ENCODE measurements around the gene PIAS3.
"Not testable (repeated sequence)": the region's sequence is repeated elsewhere in the genome, so short reads cannot be mapped to it uniquely, and the experiment has no call there.

The PIAS3 gene

DNA sequence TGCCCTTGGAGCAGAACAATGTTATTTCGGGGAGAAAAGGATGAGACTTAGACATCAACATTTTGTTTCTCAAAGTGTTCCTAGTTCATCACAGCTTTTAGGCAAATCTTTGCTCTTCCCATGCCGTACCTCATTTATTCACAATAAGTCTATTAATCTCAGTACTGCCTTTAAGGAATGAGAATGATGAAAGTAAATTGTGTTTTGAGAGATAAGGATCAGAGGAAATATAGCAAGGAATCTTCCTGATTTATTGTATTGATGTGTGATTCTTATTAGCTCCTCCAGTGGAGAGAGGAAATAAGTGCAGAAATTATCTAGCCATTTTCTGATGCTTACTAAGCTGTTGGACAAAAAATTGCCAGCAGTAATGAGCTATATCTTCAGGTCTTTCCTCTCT, 32.9 kb downstream of the PIAS3 start:
- H3K4me3 ChIP-seq (ENCODE audit: low read depth, low read length): peak overlapping the region; percentile 99
- TF ChIP-seq, protein P1, sequence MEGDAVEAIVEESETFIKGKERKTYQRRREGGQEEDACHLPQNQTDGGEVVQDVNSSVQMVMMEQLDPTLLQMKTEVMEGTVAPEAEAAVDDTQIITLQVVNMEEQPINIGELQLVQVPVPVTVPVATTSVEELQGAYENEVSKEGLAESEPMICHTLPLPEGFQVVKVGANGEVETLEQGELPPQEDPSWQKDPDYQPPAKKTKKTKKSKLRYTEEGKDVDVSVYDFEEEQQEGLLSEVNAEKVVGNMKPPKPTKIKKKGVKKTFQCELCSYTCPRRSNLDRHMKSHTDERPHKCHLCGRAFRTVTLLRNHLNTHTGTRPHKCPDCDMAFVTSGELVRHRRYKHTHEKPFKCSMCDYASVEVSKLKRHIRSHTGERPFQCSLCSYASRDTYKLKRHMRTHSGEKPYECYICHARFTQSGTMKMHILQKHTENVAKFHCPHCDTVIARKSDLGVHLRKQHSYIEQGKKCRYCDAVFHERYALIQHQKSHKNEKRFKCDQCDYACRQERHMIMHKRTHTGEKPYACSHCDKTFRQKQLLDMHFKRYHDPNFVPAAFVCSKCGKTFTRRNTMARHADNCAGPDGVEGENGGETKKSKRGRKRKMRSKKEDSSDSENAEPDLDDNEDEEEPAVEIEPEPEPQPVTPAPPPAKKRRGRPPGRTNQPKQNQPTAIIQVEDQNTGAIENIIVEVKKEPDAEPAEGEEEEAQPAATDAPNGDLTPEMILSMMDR (IDR thresholded peaks at IDR 0.05; ENCODE audit: low read depth, low read length): no peak
- TF ChIP-seq POLR2A (IDR thresholded peaks at IDR 0.05; ENCODE audit: extremely low read depth, insufficient read length): no peak
- TF ChIP-seq MYC (IDR thresholded peaks at IDR 0.05; ENCODE audit: low read depth, low read length): no peak
- TF ChIP-seq, protein P2, sequence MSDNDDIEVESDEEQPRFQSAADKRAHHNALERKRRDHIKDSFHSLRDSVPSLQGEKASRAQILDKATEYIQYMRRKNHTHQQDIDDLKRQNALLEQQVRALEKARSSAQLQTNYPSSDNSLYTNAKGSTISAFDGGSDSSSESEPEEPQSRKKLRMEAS (IDR thresholded peaks at IDR 0.05; ENCODE audit: low read depth, low read length): no peak
- DNase-seq (ENCODE audit: low read depth): no peak

DNA sequence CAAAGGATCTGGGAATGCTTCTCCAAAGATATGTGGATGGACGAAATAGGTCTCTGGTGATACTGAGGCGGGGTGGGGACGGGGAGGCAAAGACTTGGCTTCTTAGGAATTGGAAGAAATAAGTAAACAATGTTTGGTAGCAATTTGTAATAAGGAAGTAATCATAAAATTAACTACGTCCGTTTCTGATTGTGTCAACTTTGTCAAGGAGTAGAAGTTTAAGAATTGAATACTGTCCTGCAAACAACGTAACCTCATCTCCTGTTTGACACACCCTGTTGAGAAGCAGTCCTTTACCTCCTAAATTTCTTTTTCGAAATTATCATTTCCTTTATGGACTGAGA, 34.4 kb downstream of the PIAS3 start:
- no peak for TF ChIP-seq MYC (IDR thresholded peaks at IDR 0.05; ENCODE audit: low read depth, low read length)
- TF ChIP-seq, protein P2 (IDR thresholded peaks at IDR 0.05; ENCODE audit: low read depth, low read length): no peak
- TF ChIP-seq, protein P1 (IDR thresholded peaks at IDR 0.05; ENCODE audit: low read depth, low read length): no peak
- DNase-seq (ENCODE audit: low read depth): no peak
- H3K4me3 ChIP-seq (ENCODE audit: low read depth, low read length): peak overlapping the region; percentile 99

DNA sequence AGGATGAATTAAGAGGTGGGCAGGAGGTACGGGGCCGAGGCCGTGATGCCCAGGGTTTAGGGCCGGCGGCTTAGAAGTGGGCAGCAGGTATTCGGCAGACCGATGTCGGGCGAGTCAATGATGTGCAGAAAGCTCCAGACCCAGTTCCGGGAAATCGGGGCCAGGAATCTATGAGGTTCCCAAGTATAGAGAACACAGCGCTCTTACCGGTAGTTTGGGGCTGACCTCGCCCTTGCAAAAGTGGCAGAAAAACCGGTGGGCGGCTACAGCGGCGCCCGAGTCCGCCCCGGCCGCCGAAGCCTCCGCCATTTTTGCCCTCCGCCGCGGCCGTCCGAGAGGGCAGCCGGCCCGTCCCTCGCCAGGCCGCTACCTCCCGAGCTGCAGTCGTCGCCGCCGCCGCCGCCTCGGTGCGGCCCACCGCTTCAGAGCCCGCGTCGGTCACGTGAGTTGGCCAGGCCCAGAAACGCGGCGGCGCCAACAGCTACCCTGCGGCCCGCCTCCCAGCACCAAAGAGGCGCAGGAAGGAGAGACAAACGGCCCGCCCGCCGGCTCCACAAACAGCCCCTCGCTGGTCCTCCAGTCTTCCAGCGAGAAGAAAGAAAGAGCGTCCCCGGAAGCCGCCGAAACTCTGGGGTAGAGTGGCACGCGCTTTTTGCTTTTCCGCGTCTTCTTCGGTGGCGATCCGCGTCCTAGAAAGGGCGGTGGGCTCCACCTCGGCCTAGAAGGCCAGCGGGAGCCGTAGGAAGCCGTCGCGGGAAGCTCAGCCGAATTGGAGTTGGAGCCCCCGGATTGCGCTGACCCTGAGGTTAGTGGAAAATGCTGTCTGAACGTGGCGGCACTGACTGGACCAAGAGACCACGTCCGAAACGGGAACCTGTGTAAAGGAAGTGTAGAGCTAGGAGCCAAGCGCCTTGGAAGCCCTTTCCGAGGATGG, 35.0 kb downstream of the PIAS3 start, which contains the start of the genes POLR3C and RNF115:
Gene POLR3C, plus strand, starts transcription at position 636 of the 934 bp plus-strand sequence. CDS start 1,577 bp downstream, outside the sequence.
Gene RNF115, minus strand, starts transcription at position 531 of the 934 bp plus-strand sequence. Its CDS starts 222 bp downstream, at position 309.
- DNase-seq (ENCODE audit: low read depth): peak; percentile 95
- H3K4me3 ChIP-seq (ENCODE audit: low read depth, low read length): peak within 1 kb of the TSS; percentile 99
- TF ChIP-seq POLR2A (IDR thresholded peaks at IDR 0.05; ENCODE audit: extremely low read depth, insufficient read length) (peak; percentile 79), MYC (IDR thresholded peaks at IDR 0.05; ENCODE audit: low read depth, low read length) (peak; percentile 94)
- TF ChIP-seq, protein P1 (IDR thresholded peaks at IDR 0.05; ENCODE audit: low read depth, low read length): no peak
- TF ChIP-seq, protein P2 (IDR thresholded peaks at IDR 0.05; ENCODE audit: low read depth, low read length): peak; percentile 82

DNA sequence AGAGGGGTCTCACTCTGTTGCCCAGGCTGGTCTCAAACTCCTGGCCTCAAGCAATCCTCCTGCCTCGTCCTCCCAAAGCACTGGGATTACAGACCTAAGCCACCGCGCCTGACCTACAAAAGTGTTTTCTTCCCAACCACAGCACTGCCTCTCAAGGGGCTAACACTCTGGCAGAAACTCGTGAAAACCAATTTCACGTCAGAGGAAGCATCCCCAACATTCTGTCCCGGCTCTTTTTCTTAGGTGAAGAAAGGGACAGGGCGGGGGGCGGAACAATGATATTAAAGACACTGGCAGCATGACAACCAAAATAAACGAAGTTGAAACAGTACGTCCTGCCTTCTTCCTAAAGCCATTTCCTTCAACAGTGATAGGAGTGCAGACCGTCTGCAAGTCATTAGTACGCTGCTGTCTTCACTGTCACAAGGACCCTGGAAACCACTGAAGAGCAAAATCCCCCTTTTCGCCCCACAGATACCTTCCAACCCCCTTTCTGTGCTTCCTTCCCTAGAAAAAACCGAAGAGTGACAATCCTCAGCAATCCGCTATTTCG, 36.0 kb downstream of the PIAS3 start:
- not testable (repeated sequence) for DNase-seq (ENCODE audit: low read depth)
- H3K4me3 ChIP-seq (ENCODE audit: low read depth, low read length): peak overlapping the region; percentile 23

DNA sequence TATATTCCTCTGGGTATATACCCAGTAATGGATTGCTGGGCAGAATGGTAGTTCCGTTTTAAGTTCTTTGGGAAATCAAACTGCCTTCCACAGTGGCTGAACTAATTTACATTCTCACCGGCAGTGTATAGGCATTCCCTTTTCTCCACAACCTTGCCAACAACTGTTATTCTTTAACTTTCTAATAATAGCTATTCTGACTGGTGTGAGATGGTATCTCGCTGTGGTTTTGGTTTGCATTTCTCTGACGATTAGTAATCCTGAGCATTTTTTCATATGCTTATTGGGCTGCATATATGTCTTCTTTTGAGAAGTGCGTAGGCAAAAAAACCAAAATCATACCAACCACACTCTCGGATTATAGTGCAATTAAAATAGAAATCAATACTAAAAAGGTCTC, 40.8 kb downstream of the PIAS3 start:
- H3K4me3 ChIP-seq (ENCODE audit: low read depth, low read length); DNase-seq (ENCODE audit: low read depth): not testable (repeated sequence)

DNA sequence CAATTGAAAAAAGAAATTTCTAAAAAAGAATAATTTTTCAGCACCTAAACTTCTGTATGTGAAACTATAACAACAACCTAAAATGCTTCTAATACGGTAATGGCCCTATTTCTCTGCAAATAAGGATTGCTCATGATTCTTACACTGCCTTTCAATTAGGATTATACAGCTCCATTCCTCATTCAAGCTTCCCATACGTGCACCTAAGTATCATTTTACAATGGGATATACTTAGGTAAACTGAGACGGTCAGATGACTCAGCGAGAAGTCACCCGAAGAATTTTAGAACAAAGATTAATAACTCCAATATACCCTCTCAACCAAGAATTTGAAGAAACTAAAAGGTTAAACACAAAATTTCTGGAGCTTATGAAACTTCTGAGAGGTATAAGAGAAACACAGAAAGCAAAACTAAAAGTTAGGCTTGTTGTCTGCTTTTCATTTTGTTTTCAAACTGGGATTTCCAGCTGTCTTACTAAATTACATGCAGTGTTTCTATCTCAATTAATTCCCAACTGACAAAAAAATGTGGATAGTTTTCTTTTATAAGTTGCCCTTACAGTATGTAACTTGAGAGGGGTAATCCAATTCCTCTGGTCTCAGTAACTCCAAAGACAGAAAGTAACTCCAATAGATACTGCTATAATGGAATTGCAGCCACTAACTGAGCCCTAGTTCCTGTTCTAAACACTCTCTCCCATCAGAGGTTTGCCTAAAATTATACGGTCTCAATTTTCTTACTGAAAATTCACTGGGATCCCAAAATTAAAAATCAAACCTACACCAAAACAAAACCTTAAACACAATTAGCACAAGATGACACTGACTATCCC, 45.7 kb downstream of the PIAS3 start:
- DNase-seq (ENCODE audit: low read depth); H3K4me3 ChIP-seq (ENCODE audit: low read depth, low read length): not testable (repeated sequence)

DNA sequence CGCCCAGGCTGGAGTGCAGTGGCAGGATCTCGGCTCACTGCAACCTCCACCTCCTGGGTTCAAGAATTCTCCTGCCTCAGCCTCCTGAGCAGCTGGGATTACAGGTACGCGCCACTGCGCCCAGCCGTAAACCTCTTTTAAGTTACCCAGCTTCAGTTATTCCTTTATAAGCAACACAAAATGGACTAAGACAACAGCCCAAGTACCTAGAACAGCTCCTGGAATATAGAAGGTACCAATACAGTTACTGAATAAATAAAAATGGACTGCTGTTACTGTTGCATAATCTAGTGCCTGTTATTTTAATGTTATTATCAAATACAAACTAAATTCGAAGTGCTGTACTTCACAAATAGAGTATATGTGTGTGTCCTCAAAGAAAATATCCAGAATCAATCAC, 52.0 kb downstream of the PIAS3 start:
- H3K4me3 ChIP-seq (ENCODE audit: low read depth, low read length): no peak overlapping the region
- DNase-seq (ENCODE audit: low read depth): no peak
- no peak for TF ChIP-seq POLR2A (IDR thresholded peaks at IDR 0.05; ENCODE audit: extremely low read depth, insufficient read length)
- TF ChIP-seq, protein P2 (IDR thresholded peaks at IDR 0.05; ENCODE audit: low read depth, low read length): no peak
- no peak for TF ChIP-seq MYC (IDR thresholded peaks at IDR 0.05; ENCODE audit: low read depth, low read length)
- TF ChIP-seq, protein P1 (IDR thresholded peaks at IDR 0.05; ENCODE audit: low read depth, low read length): no peak

Data from NB4 (cell line).